ENCODE data around the gene HEMGN. TPM values are rescaled to one million over a fixed set of nuclear protein-coding genes. Genes with fewer than 3 reads are reported as not detected.

The HEMGN gene
- total and polyA plus RNA-seq, 5 donors from 2014 or later, result 1.7 to 7.0 (median 3.6) TPM

GRCh38 chr9:97907632-97908031 is 30.3 kb downstream of the HEMGN start:
- Histone ChIP-seq H3K9me3 (ENCODE audit: control insufficient read depth in 2 of 2, low read length in 2 of 2) (no peaks in the 10 kb centered on the region), H3K36me3 (ENCODE audit: control insufficient read depth, insufficient read depth, low read length) (peaks cover 43% of the 10 kb centered on the region), H3K27me3 (ENCODE audit: control insufficient read depth, insufficient read depth, low read length) (no peaks in the 10 kb centered on the region), H3K27ac (ENCODE audit: insufficient read depth, low read length, poor library complexity, severe bottlenecking) (peak overlapping the region; percentile 86), H3K4me3 (ENCODE audit: low read depth, low read length) (peak overlapping the region; percentile 87), H3K4me1 (ENCODE audit: control insufficient read depth, insufficient read depth, low read length, poor library complexity, severe bottlenecking) (peaks cover 78% of the 10 kb centered on the region)
- peaks cover 4% of the 10 kb centered on the region for H3K27me3 Mint-ChIP-seq
- peak overlapping the region; percentile 91 to 100 (median 94) for H3K27ac Mint-ChIP-seq
- H3K4me3 Mint-ChIP-seq, result peak overlapping the region; percentile 38 to 86 (median 71)
- H3K36me3 Mint-ChIP-seq, result peaks cover 46% of the 10 kb centered on the region
- DNase-seq (no peak), ATAC-seq (ENCODE audit: low read depth in 2 of 2) (no peak)
- no peaks in the 10 kb centered on the region for H3K9me3 Mint-ChIP-seq
- peaks cover 22 to 94% (median 64%) of the 10 kb centered on the region in 4 donors for H3K4me1 Mint-ChIP-seq

- Histone ChIP-seq H3K27ac (ENCODE audit: insufficient read depth, low read length, poor library complexity, severe bottlenecking) (peak overlapping the region; percentile 86), H3K4me1 (ENCODE audit: control insufficient read depth, insufficient read depth, low read length, poor library complexity, severe bottlenecking) (peaks cover 82% of the 10 kb centered on the region), H3K36me3 (ENCODE audit: control insufficient read depth, insufficient read depth, low read length) (peaks cover 39% of the 10 kb centered on the region), H3K4me3 (ENCODE audit: low read depth, low read length) (peak overlapping the region; percentile 87), H3K27me3 (ENCODE audit: control insufficient read depth, insufficient read depth, low read length) (no peaks in the 10 kb centered on the region), H3K9me3 (ENCODE audit: control insufficient read depth in 2 of 2, low read length in 2 of 2) (no peaks in the 10 kb centered on the region)
- peaks cover 22 to 91% (median 64%) of the 10 kb centered on the region in 4 donors for H3K4me1 Mint-ChIP-seq
- H3K36me3 Mint-ChIP-seq, result peaks cover 41% of the 10 kb centered on the region
- peaks cover 4% of the 10 kb centered on the region for H3K27me3 Mint-ChIP-seq
- DNase-seq, result peak in 1 of 3 donors; percentile 39
- H3K27ac Mint-ChIP-seq, result peak overlapping the region; percentile 91 to 100 (median 94)
- no peak for ATAC-seq (ENCODE audit: low read depth in 2 of 2)
- H3K9me3 Mint-ChIP-seq, result no peaks in the 10 kb centered on the region
- peak overlapping the region; percentile 38 to 86 (median 77) for H3K4me3 Mint-ChIP-seq
These were observed 30.9 kb downstream of the HEMGN start for GRCh38 chr9:97907046-97907445.

GRCh38 chr9:97906236-97906831 is 31.6 kb downstream of the HEMGN start:
- peaks cover 35% of the 10 kb centered on the region for H3K36me3 Mint-ChIP-seq
- ATAC-seq (ENCODE audit: low read depth in 2 of 2), result peak; percentile 12 to 30
- H3K4me1 Mint-ChIP-seq, result peaks cover 22 to 91% (median 68%) of the 10 kb centered on the region in 4 donors

GRCh38 chr9:97905228-97905627 is 32.7 kb downstream of the HEMGN start:
- peak; percentile 53 to 55 for ATAC-seq (ENCODE audit: low read depth in 2 of 2)

More at GRCh38 chr9:97906236-97906831, 31.6 kb downstream of the HEMGN start:
- peaks cover 87% of the 10 kb centered on the region for H3K4me1 ChIP-seq (ENCODE audit: control insufficient read depth, insufficient read depth, low read length, poor library complexity, severe bottlenecking)
- no peaks in the 10 kb centered on the region for H3K9me3 ChIP-seq (ENCODE audit: control insufficient read depth in 2 of 2, low read length in 2 of 2)
- H3K27ac Mint-ChIP-seq, result peak overlapping the region; percentile 91 to 100 (median 94)
- peak overlapping the region; percentile 61 to 86 (median 77) for H3K4me3 Mint-ChIP-seq
- H3K4me3 ChIP-seq (ENCODE audit: low read depth, low read length), result peak overlapping the region; percentile 87
- H3K27me3 ChIP-seq (ENCODE audit: control insufficient read depth, insufficient read depth, low read length), result no peaks in the 10 kb centered on the region
- peak; percentile 40 to 56 (median 51) for DNase-seq
- peaks cover 4% of the 10 kb centered on the region for H3K27me3 Mint-ChIP-seq
- H3K9me3 Mint-ChIP-seq, result no peaks in the 10 kb centered on the region
- H3K36me3 ChIP-seq (ENCODE audit: control insufficient read depth, insufficient read depth, low read length), result peaks cover 36% of the 10 kb centered on the region
- peak overlapping the region; percentile 86 for H3K27ac ChIP-seq (ENCODE audit: insufficient read depth, low read length, poor library complexity, severe bottlenecking)

GRCh38 chr9:97904725-97905124 is 33.2 kb downstream of the HEMGN start:
- Mint-ChIP-seq H3K27ac (peak overlapping the region; percentile 91 to 100 (median 94)), H3K9me3 (no peaks in the 10 kb centered on the region), H3K36me3 (peaks cover 19% of the 10 kb centered on the region), H3K4me1 (peaks cover 29 to 86% (median 63%) of the 10 kb centered on the region in 4 donors), H3K4me3 (peak overlapping the region; percentile 81 to 86 (median 82)), H3K27me3 (peaks cover 4% of the 10 kb centered on the region)
- DNase-seq (peak in 2 of 3 donors; percentile 61 to 83), ATAC-seq (ENCODE audit: low read depth in 2 of 2) (peak; percentile 61 to 73)
- Histone ChIP-seq H3K27ac (ENCODE audit: insufficient read depth, low read length, poor library complexity, severe bottlenecking) (peak overlapping the region; percentile 86), H3K4me1 (ENCODE audit: control insufficient read depth, insufficient read depth, low read length, poor library complexity, severe bottlenecking) (peaks cover 84% of the 10 kb centered on the region), H3K4me3 (ENCODE audit: low read depth, low read length) (peak overlapping the region; percentile 87), H3K27me3 (ENCODE audit: control insufficient read depth, insufficient read depth, low read length) (no peaks in the 10 kb centered on the region), H3K36me3 (ENCODE audit: control insufficient read depth, insufficient read depth, low read length) (peaks cover 24% of the 10 kb centered on the region), H3K9me3 (ENCODE audit: control insufficient read depth in 2 of 2, low read length in 2 of 2) (no peaks in the 10 kb centered on the region)

More at GRCh38 chr9:97905228-97905627, 32.7 kb downstream of the HEMGN start:
- Mint-ChIP-seq H3K4me3 (peak overlapping the region; percentile 81 to 86 (median 82)), H3K36me3 (peaks cover 24% of the 10 kb centered on the region), H3K4me1 (peaks cover 29 to 91% (median 65%) of the 10 kb centered on the region in 4 donors), H3K27me3 (peaks cover 4% of the 10 kb centered on the region), H3K27ac (peak overlapping the region; percentile 91 to 100 (median 94)), H3K9me3 (no peaks in the 10 kb centered on the region)
- Histone ChIP-seq H3K27ac (ENCODE audit: insufficient read depth, low read length, poor library complexity, severe bottlenecking) (peak overlapping the region; percentile 86), H3K27me3 (ENCODE audit: control insufficient read depth, insufficient read depth, low read length) (no peaks in the 10 kb centered on the region), H3K4me3 (ENCODE audit: low read depth, low read length) (peak overlapping the region; percentile 87), H3K4me1 (ENCODE audit: control insufficient read depth, insufficient read depth, low read length, poor library complexity, severe bottlenecking) (peaks cover 87% of the 10 kb centered on the region), H3K9me3 (ENCODE audit: control insufficient read depth in 2 of 2, low read length in 2 of 2) (no peaks in the 10 kb centered on the region), H3K36me3 (ENCODE audit: control insufficient read depth, insufficient read depth, low read length) (peaks cover 25% of the 10 kb centered on the region)
- peak in 2 of 3 donors; percentile 66 to 78 for DNase-seq

- Mint-ChIP-seq H3K36me3 (peaks cover 10% of the 10 kb centered on the region), H3K9me3 (no peaks in the 10 kb centered on the region), H3K4me1 (peaks cover 29 to 75% (median 53%) of the 10 kb centered on the region in 4 donors), H3K4me3 (peak overlapping the region in 3 of 4 donors; percentile 1 to 47 (median 36)), H3K27me3 (peaks cover 4% of the 10 kb centered on the region), H3K27ac (peak overlapping the region; percentile 63 to 91 (median 83))
- DNase-seq (peak in 1 of 3 donors; percentile 39), ATAC-seq (ENCODE audit: low read depth in 2 of 2) (no peak)
- H3K36me3 ChIP-seq (ENCODE audit: control insufficient read depth, insufficient read depth, low read length), result peaks cover 16% of the 10 kb centered on the region
- peak overlapping the region; percentile 0 for H3K4me3 ChIP-seq (ENCODE audit: low read depth, low read length)
- no peaks in the 10 kb centered on the region for H3K9me3 ChIP-seq (ENCODE audit: control insufficient read depth in 2 of 2, low read length in 2 of 2)
- no peaks in the 10 kb centered on the region for H3K27me3 ChIP-seq (ENCODE audit: control insufficient read depth, insufficient read depth, low read length)
- peaks cover 69% of the 10 kb centered on the region for H3K4me1 ChIP-seq (ENCODE audit: control insufficient read depth, insufficient read depth, low read length, poor library complexity, severe bottlenecking)
- H3K27ac ChIP-seq (ENCODE audit: insufficient read depth, low read length, poor library complexity, severe bottlenecking), result peak overlapping the region; percentile 86
These were observed 34.8 kb downstream of the HEMGN start for GRCh38 chr9:97903177-97903576.

GRCh38 chr9:97900738-97901565 is 37.0 kb downstream of the HEMGN start:
- H3K4me1 Mint-ChIP-seq, result peaks cover 32 to 56% (median 40%) of the 10 kb centered on the region in 4 donors
- Histone ChIP-seq H3K4me3 (ENCODE audit: low read depth, low read length) (no peak overlapping the region), H3K36me3 (ENCODE audit: control insufficient read depth, insufficient read depth, low read length) (peaks cover 24% of the 10 kb centered on the region), H3K27me3 (ENCODE audit: control insufficient read depth, insufficient read depth, low read length) (no peaks in the 10 kb centered on the region), H3K27ac (ENCODE audit: insufficient read depth, low read length, poor library complexity, severe bottlenecking) (no peak overlapping the region), H3K9me3 (ENCODE audit: control insufficient read depth in 2 of 2, low read length in 2 of 2) (no peaks in the 10 kb centered on the region), H3K4me1 (ENCODE audit: control insufficient read depth, insufficient read depth, low read length, poor library complexity, severe bottlenecking) (peaks cover 47% of the 10 kb centered on the region)
- H3K36me3 Mint-ChIP-seq, result peaks cover 5% of the 10 kb centered on the region
- peaks cover 4% of the 10 kb centered on the region for H3K27me3 Mint-ChIP-seq
- no peak for ATAC-seq (ENCODE audit: low read depth in 2 of 2)
- H3K4me3 Mint-ChIP-seq, result peak overlapping the region in 1 of 4 donors; percentile 51
- H3K27ac Mint-ChIP-seq, result peak overlapping the region in 2 of 3 donors; percentile 71 to 82
- no peaks in the 10 kb centered on the region for H3K9me3 Mint-ChIP-seq
- DNase-seq, result peak in 2 of 3 donors; percentile 43 to 52

Data from CD4-positive, CD25-positive, alpha-beta regulatory T cell (primary cell).